B cell (primary cell): ENCODE data around the gene ANKRD33B. TPM values are rescaled to one million over a fixed set of nuclear protein-coding genes. Genes with fewer than 3 reads are reported as not detected.

Experiments used
- ATAC-seq: fragments of 200-7000 bp; cut with Tn5 transposase; one replicate; pipeline ENCODE4 v1.10.0; 2021; ENCODE audit warnings: low read depth, mild to moderate bottlenecking, moderate number of reproducible peaks, moderate library complexity
- CTCF ChIA-PET: fragments of 350-600 bp; sonication (Branson Sonifier 250); formaldehyde crosslinking; loops from one replicate; lab custom pipeline; 2021; ENCODE audit warnings: antibody characterized with exemption, inconsistent platforms; lab: Charles Lee
- POLR2A ChIA-PET: fragments of 350-600 bp; sonication (Branson Sonifier 250); formaldehyde crosslinking; loops from one replicate; lab custom pipeline; 2021; ENCODE audit warnings: antibody characterized with exemption; lab: Charles Lee
- DNase-seq: peaks from one replicate; pipeline ENCODE4 v3.0.0; 2013
- H2AFZ ChIP-seq: 2 replicates; pipeline ENCODE4 v1.6.1; 2012; ENCODE audit warnings: mild to moderate bottlenecking, low read depth, low read length; ENCODE audit not compliant: insufficient read depth, poor library complexity, severe bottlenecking
- H3K27ac ChIP-seq, 2 donors: 1 replicate in 1 of 2; 2 replicates in 1 of 2; pipeline ENCODE4 v1.5.1; 2012 to 2013; ENCODE audit warnings: low read length in 2 of 2, mild to moderate bottlenecking in 2 of 2, moderate library complexity in 1 of 2
- H3K27me3 ChIP-seq, 4 experiments: fragments of 200-600 bp in 1 of 4; sonication (generic) in 1 of 4; replicated peaks in 1 of 4; 1 replicate in 2 of 4; 2 replicates in 2 of 4; pipeline versions ENCODE4 v1.6.1 to v1.7.0; 2013 to 2016; ENCODE audit warnings: low read length in 3 of 4, mild to moderate bottlenecking in 2 of 4, mixed read lengths in 1 of 4, moderate library complexity in 1 of 4; ENCODE audit not compliant: insufficient read depth in 4 of 4, control insufficient read depth in 3 of 4; ENCODE audit errors: control extremely low read depth in 1 of 4
- H3K36me3 ChIP-seq, 2 experiments: replicated peaks in 1 of 2; 1 replicate in 1 of 2; 2 replicates in 1 of 2; pipeline versions ENCODE4 v1.6.1 to v1.7.1; 2013; ENCODE audit warnings: low read length in 1 of 2; ENCODE audit not compliant: insufficient read depth in 2 of 2, control insufficient read depth in 1 of 2; ENCODE audit errors: control extremely low read depth in 1 of 2, extremely low read depth in 1 of 2
- H3K4me1 ChIP-seq, 2 donors: fragments of 200-600 bp in 1 of 2; sonication (generic) in 1 of 2; 1 replicate in 1 of 2; 2 replicates in 1 of 2; pipeline versions ENCODE4 v1.5.1 to v1.6.1; 2013 to 2017; ENCODE audit warnings: low read length in 2 of 2; ENCODE audit not compliant: control insufficient read depth in 2 of 2, insufficient read depth in 2 of 2
- H3K4me2 ChIP-seq: replicated peaks from 2 replicates; pipeline ENCODE3; 2012; ENCODE audit warnings: mild to moderate bottlenecking, low read depth, low read length; ENCODE audit not compliant: poor library complexity, severe bottlenecking
- H3K4me3 ChIP-seq, 5 experiments: fragments of 200-600 bp in 1 of 5; sonication (generic) in 1 of 5; 1 replicate in 3 of 5; 2 replicates in 2 of 5; pipeline versions ENCODE4 v1.5.1 to v1.7.0; 2011 to 2016; ENCODE audit warnings: low read length in 4 of 5, mild to moderate bottlenecking in 4 of 5, low read depth in 2 of 5, control low read depth in 1 of 5, moderate library complexity in 1 of 5; ENCODE audit not compliant: insufficient read depth in 1 of 5; ENCODE audit errors: control extremely low read depth in 1 of 5, extremely low read depth in 1 of 5
- H3K79me2 ChIP-seq: fragments of 200-600 bp; sonication (generic); one replicate; pipeline ENCODE4 v1.6.0; 2016; ENCODE audit warnings: low read length; ENCODE audit not compliant: control insufficient read depth, insufficient read depth
- H3K9ac ChIP-seq: fragments of 200-600 bp; sonication (generic); 2 replicates; pipeline ENCODE4 v1.6.1; 2017; ENCODE audit warnings: mild to moderate bottlenecking, low read length, moderate library complexity
- H3K9me3 ChIP-seq, 3 donors: one replicate each; pipeline versions ENCODE4 v1.6.1 to v1.7.1; 2013; ENCODE audit warnings: low read length in 2 of 3; ENCODE audit not compliant: control insufficient read depth in 2 of 3, insufficient read depth in 1 of 3; ENCODE audit errors: control extremely low read depth in 1 of 3
- H4K20me1 ChIP-seq: 2 replicates; pipeline ENCODE4 v1.6.0; 2012; ENCODE audit warnings: mild to moderate bottlenecking, low read length; ENCODE audit not compliant: insufficient read depth, control insufficient read depth, poor library complexity, severe bottlenecking
- H3K27ac Mint-ChIP-seq: one replicate; pipeline ENCODE4 v1.8.0; 2021; ENCODE audit warnings: mixed read lengths
- H3K27me3 Mint-ChIP-seq: one replicate; pipeline ENCODE4 v1.8.0; 2021; ENCODE audit warnings: mixed read lengths
- H3K4me1 Mint-ChIP-seq: one replicate; pipeline ENCODE4 v1.8.0; 2021; ENCODE audit warnings: mixed read lengths
- H3K4me3 Mint-ChIP-seq: one replicate; pipeline ENCODE4 v1.8.0; 2021; ENCODE audit warnings: mixed read lengths
- H3K9me3 Mint-ChIP-seq: one replicate; pipeline ENCODE4 v1.8.0; 2022; ENCODE audit warnings: mixed read lengths; ENCODE audit not compliant: insufficient read depth
- EZH2 ChIP-seq: IDR thresholded peaks from 2 replicates; pipeline ENCODE4 v1.6.1; 2012; ENCODE audit warnings: borderline replicate concordance, low read depth, mild to moderate bottlenecking, moderate library complexity, low read length; ENCODE audit not compliant: insufficient read depth, poor library complexity, severe bottlenecking
- WGBS: methylation state at CpG from one replicate; pipeline ENCODE4 v1.1.5; 2013; ENCODE audit warnings: missing lambda C conversion rate; ENCODE audit not compliant: insufficient coverage; 5-methylcytosine and 5-hydroxymethylcytosine counted together
- intact Hi-C: fragments of 100-400 bp; cut with micrococcal nuclease; formaldehyde crosslinking; loops from one replicate; pipeline ENCODE4 v1.10.0; 2022
- polyA plus RNA-seq: library from polyadenylated mRNA; depleted of rRNA; stranded (reverse); fragments of >200 nt; gene quantifications from 2 replicates; pipeline ENCODE4 v1.2.3, GENCODE V29; 2012
- total RNA-seq, 2 donors: library from RNA; stranded (reverse); fragments of 120-200 nt in 1 of 2; gene quantifications; 1 replicate in 1 of 2; 2 replicates in 1 of 2; pipeline versions ENCODE4 v1.2.3 to v1.2.4, GENCODE V29; 2013 to 2022
- TF ChIP-seq, protein P1 (sequence below): fragments of 200-600 bp; IDR thresholded peaks from one replicate; pipeline ENCODE4 v1.8.0; 2022; ENCODE audit warnings: antibody characterized with exemption, mild to moderate bottlenecking

The ANKRD33B gene
- total and polyA plus RNA-seq, 2 donors (not counting 1 experiment from before 2014, with no cell fraction given) = 2.9 to 23.4 TPM

DNA sequence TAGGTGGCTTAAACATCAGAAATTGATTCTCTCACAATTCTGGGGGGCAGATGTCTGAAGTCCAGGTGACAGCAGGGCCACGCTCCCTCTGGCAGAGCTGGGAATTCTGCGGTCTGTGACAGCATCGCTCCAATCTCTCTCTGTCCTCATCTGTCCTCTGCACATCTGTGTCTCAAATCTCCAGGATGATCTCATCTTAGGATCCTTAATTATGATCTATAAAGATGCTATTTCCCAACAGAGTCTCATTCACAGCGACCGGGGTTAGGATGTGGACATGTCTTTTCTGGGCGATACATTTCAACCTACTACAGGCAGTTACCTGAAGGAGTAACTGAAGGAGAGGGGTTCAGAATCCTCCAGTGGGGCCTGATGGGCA is 31.4 kb downstream of the ANKRD33B start:
- Histone ChIP-seq H3K27ac (no peak overlapping the region), H3K79me2 (peaks cover 91% of the 10 kb centered on the region), H4K20me1 (peaks cover 21% of the 10 kb centered on the region), H3K4me3 (no peak overlapping the region), H3K36me3 (no peaks in the 10 kb centered on the region), H3K9me3 (peaks cover 0 to 2% (median 2%) of the 10 kb centered on the region in 3 donors), H3K4me2 (no peak overlapping the region), H2AFZ (no peak overlapping the region), H3K4me1 (peaks cover 8 to 12% of the 10 kb centered on the region in 2 donors), H3K9ac (no peak overlapping the region), H3K27me3 (no peaks in the 10 kb centered on the region)
- no peaks in the 10 kb centered on the region for H3K9me3 Mint-ChIP-seq
- peaks cover 63% of the 10 kb centered on the region for H3K4me1 Mint-ChIP-seq
- no peak overlapping the region for H3K4me3 Mint-ChIP-seq
- H3K27me3 Mint-ChIP-seq = no peaks in the 10 kb centered on the region
- ATAC-seq (no peak), DNase-seq (no peak)
- intact Hi-C loops = no loop called here
- POLR2A ChIA-PET = no interaction called here
- CTCF ChIA-PET = no interaction called here
- no peak overlapping the region for H3K27ac Mint-ChIP-seq
- TF ChIP-seq EZH2 = no peak
- TF ChIP-seq, protein P1, sequence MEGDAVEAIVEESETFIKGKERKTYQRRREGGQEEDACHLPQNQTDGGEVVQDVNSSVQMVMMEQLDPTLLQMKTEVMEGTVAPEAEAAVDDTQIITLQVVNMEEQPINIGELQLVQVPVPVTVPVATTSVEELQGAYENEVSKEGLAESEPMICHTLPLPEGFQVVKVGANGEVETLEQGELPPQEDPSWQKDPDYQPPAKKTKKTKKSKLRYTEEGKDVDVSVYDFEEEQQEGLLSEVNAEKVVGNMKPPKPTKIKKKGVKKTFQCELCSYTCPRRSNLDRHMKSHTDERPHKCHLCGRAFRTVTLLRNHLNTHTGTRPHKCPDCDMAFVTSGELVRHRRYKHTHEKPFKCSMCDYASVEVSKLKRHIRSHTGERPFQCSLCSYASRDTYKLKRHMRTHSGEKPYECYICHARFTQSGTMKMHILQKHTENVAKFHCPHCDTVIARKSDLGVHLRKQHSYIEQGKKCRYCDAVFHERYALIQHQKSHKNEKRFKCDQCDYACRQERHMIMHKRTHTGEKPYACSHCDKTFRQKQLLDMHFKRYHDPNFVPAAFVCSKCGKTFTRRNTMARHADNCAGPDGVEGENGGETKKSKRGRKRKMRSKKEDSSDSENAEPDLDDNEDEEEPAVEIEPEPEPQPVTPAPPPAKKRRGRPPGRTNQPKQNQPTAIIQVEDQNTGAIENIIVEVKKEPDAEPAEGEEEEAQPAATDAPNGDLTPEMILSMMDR = no peak
- WGBS = 80% methylated on average over 1 of the region's 6 CpGs

DNA sequence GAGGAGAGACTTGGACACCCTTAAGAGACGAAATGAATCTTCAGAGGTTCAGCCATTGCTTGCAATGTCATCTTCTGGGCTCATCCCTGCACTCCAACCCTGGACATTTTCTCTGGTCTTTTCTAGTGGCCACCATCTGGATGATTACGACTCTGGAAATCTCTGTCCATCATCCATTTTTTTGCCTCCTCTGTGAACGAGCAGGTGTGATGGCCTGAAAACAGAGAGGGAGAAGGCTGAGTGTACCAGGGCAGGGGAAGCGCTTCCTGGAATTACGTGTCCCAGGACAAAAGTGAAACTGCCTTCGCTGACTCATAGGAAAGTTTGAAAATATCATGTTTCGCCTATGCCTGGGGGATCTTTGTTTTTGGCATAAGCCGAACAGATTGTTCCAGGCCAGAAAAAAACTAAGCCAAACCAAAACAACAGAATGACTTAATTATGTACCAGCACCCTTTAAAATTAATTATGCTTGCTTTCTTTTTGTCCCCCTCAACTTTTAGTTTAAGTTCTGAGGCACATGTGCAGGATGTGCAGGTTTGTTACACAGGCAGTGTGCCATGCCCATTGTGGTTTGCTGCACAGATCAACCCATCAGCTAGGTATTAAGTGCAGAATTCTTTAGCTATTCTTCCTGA is 31.9 kb downstream of the ANKRD33B start:
- H3K27ac ChIP-seq = no peak overlapping the region
- TF ChIP-seq, protein P1 = no peak
- TF ChIP-seq EZH2 = no peak
- H3K4me2 ChIP-seq = peak overlapping the region; percentile 5
- peaks cover 12 to 16% of the 10 kb centered on the region in 2 donors for H3K4me1 ChIP-seq
- ChIA-PET CTCF (no interaction called here), POLR2A (no interaction called here)
- peaks cover 0 to 2% (median 0%) of the 10 kb centered on the region in 3 donors for H3K9me3 ChIP-seq
- DNase-seq (no peak), ATAC-seq (no peak)
- H3K36me3 ChIP-seq = no peaks in the 10 kb centered on the region
- H3K27ac Mint-ChIP-seq = no peak overlapping the region
- H3K4me3 Mint-ChIP-seq = no peak overlapping the region
- 47% methylated on average over 4 of the region's 8 CpGs for WGBS
- no peaks in the 10 kb centered on the region for H3K9me3 Mint-ChIP-seq
- H3K9ac ChIP-seq = no peak overlapping the region
- peaks cover 62% of the 10 kb centered on the region for H3K4me1 Mint-ChIP-seq
- intact Hi-C loops = no loop called here
- H3K27me3 Mint-ChIP-seq = no peaks in the 10 kb centered on the region
- H3K27me3 ChIP-seq = no peaks in the 10 kb centered on the region
- H4K20me1 ChIP-seq = peaks cover 19% of the 10 kb centered on the region
- no peak overlapping the region for H3K4me3 ChIP-seq
- no peak overlapping the region for H2AFZ ChIP-seq
- H3K79me2 ChIP-seq = peaks cover 91% of the 10 kb centered on the region
